Ectodermal cell (in vitro differentiated cells): ENCODE results near the gene MICAL2. TPM values are rescaled to one million over a fixed set of nuclear protein-coding genes. Genes with fewer than 3 reads are reported as not detected.

Experiments used
- H3K27ac ChIP-seq: 2 replicates; pipeline ENCODE4 v1.7.0; 2013; ENCODE audit warnings: mild to moderate bottlenecking, low read depth, low read length; ENCODE audit not compliant: insufficient read depth, poor library complexity, severe bottlenecking
- H3K27me3 ChIP-seq: 2 replicates; pipeline ENCODE4 v1.7.0; 2013; ENCODE audit warnings: mild to moderate bottlenecking, low read length; ENCODE audit not compliant: insufficient read depth, control insufficient read depth, poor library complexity, severe bottlenecking
- H3K36me3 ChIP-seq: one replicate; pipeline ENCODE4 v1.7.0; 2013; ENCODE audit warnings: low read length; ENCODE audit not compliant: control insufficient read depth, insufficient read depth
- H3K4me1 ChIP-seq: one replicate; pipeline ENCODE4 v1.7.0; 2013; ENCODE audit warnings: low read length; ENCODE audit not compliant: control insufficient read depth, insufficient read depth
- H3K4me3 ChIP-seq: 2 replicates; pipeline ENCODE4 v1.7.0; 2013; ENCODE audit warnings: low read depth, low read length, control low read depth; ENCODE audit not compliant: insufficient read depth
- H3K9me3 ChIP-seq: 2 replicates; pipeline ENCODE4 v1.7.0; 2013; ENCODE audit warnings: mild to moderate bottlenecking, low read length, moderate library complexity; ENCODE audit not compliant: control insufficient read depth
- WGBS, 2 experiments: methylation state at CpG; one replicate each; pipeline ENCODE4 v1.1.7; 2013; ENCODE audit warnings: missing lambda C conversion rate in 2 of 2; 5-methylcytosine and 5-hydroxymethylcytosine counted together
- polyA plus RNA-seq, 4 experiments: library from polyadenylated mRNA; stranded (reverse); fragments of 50-300 nt; gene quantifications; one replicate each; pipeline ENCODE4 v1.2.3, GENCODE V29; 2013

Gene MICAL2, protein sequence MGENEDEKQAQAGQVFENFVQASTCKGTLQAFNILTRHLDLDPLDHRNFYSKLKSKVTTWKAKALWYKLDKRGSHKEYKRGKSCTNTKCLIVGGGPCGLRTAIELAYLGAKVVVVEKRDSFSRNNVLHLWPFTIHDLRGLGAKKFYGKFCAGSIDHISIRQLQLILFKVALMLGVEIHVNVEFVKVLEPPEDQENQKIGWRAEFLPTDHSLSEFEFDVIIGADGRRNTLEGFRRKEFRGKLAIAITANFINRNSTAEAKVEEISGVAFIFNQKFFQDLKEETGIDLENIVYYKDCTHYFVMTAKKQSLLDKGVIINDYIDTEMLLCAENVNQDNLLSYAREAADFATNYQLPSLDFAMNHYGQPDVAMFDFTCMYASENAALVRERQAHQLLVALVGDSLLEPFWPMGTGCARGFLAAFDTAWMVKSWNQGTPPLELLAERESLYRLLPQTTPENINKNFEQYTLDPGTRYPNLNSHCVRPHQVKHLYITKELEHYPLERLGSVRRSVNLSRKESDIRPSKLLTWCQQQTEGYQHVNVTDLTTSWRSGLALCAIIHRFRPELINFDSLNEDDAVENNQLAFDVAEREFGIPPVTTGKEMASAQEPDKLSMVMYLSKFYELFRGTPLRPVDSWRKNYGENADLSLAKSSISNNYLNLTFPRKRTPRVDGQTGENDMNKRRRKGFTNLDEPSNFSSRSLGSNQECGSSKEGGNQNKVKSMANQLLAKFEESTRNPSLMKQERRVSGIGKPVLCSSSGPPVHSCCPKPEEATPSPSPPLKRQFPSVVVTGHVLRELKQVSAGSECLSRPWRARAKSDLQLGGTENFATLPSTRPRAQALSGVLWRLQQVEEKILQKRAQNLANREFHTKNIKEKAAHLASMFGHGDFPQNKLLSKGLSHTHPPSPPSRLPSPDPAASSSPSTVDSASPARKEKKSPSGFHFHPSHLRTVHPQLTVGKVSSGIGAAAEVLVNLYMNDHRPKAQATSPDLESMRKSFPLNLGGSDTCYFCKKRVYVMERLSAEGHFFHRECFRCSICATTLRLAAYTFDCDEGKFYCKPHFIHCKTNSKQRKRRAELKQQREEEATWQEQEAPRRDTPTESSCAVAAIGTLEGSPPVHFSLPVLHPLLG
- polyA plus RNA-seq (2013, experiment 1 of 4): 2.8 TPM
- polyA plus RNA-seq (2013, experiment 2 of 4): 2.7 TPM
- 1.7 TPM for polyA plus RNA-seq (2013, experiment 3 of 4)
- polyA plus RNA-seq (2013, experiment 4 of 4): 2.1 TPM

DNA sequence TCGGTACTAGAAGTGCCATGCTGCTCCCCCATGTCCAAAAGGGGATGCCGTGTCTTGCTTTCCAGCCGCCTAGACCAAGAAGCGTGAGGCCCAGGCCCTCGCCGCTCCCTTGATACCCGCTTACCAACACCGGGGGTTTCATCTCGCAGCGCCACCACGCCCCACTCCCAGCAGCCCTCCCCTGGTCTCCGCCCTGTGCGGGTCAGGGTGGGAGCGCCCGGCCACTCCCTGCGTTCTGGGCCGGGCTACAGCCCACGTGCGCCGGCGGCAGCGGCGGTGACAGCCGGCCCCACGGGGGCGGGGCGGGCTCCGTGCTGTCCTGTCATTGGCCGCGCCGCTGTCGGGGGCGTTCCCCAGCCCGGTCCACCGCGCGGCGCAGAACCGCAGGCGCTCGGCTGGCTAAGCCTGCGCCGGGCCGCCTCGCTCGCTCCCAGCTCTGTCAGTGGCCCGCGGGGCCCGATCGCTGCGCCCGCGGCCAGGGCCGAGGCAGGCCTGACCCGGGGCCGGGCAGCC is at the start of gene MICAL2:
Gene MICAL2 (plus strand): TSS at position 390 of the 513 bp plus-strand sequence. CDS start 51,566 bp downstream, outside the sequence.
- Histone ChIP-seq H3K27ac (no peak within 1 kb of the TSS), H3K9me3 (no peaks in the 10 kb centered on the region), H3K4me1 (peaks cover 5% of the 10 kb centered on the region), H3K4me3 (peak within 1 kb of the TSS; percentile 49), H3K27me3 (peaks cover 45% of the 10 kb centered on the region), H3K36me3 (no peaks in the 10 kb centered on the region)
- 0 to 1% methylated on average over 56 of the region's 56 CpGs for WGBS, 2 experiments

DNA sequence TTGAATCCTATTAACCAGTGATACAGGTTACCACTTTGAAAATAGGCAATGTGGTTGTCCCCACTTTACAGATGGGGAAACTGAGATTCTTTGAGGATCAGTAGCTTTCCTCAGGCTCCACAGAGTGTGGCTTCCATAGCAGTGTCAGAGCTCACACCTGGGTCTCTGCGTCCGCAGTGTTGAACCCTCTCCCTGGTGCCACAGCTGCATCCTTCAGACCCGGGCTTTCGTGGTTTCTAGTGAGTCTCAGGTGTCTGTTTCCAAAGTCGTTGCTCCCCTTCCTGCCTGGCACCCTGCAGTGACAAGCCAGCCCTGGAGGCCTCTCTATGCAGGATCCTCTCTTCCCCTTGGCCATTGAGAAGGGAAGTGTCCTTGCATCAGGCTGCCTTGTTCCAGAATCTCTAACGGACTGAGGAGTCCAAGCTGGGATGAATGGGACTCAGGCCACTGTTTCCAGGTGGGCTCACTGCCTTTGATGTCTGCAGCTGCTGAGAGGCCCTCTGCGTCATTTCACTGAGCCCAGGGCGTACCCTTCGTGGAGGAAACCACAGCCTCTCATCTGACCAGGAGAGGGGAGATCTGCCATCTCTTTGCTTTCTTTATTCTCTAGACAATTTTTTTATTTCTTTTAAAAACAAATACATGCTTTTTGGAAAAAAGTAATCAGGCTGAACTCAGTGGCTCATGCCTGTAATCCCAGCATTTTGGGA is 48.4 kb upstream of the MICAL2 start:
- Histone ChIP-seq H3K27me3 (no peaks in the 10 kb centered on the region), H3K4me3 (no peak overlapping the region), H3K9me3 (no peaks in the 10 kb centered on the region), H3K4me1 (peaks cover 11% of the 10 kb centered on the region), H3K27ac (no peak overlapping the region), H3K36me3 (no peaks in the 10 kb centered on the region)
- WGBS, 2 experiments: 82 to 83% methylated on average over 9 of the region's 9 CpGs

DNA sequence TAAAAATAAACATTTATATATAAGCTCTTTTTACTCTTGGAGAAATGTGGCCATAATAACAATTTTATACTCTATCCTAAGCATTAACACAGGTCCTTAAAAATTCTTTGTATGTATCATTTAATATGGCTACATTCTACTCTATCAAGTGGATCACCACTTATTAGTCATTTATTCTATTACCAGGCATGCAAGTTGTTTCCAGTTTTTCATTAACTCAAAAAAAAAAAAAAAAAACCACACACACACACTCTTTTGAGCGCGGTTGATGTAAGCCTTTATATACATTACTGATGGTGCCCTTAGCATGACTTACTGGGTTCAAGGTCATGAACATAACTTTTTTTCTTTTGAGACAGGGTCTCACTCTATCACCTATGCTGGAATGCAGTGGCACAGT is 47.1 kb upstream of the MICAL2 start:
- peaks cover 23% of the 10 kb centered on the region for H3K4me1 ChIP-seq
- no peak overlapping the region for H3K27ac ChIP-seq
- no peak overlapping the region for H3K4me3 ChIP-seq
- no peaks in the 10 kb centered on the region for H3K36me3 ChIP-seq
- H3K27me3 ChIP-seq: no peaks in the 10 kb centered on the region
- no peaks in the 10 kb centered on the region for H3K9me3 ChIP-seq
- 98 to 100% methylated on average over 2 of the region's 2 CpGs for WGBS, 2 experiments

DNA sequence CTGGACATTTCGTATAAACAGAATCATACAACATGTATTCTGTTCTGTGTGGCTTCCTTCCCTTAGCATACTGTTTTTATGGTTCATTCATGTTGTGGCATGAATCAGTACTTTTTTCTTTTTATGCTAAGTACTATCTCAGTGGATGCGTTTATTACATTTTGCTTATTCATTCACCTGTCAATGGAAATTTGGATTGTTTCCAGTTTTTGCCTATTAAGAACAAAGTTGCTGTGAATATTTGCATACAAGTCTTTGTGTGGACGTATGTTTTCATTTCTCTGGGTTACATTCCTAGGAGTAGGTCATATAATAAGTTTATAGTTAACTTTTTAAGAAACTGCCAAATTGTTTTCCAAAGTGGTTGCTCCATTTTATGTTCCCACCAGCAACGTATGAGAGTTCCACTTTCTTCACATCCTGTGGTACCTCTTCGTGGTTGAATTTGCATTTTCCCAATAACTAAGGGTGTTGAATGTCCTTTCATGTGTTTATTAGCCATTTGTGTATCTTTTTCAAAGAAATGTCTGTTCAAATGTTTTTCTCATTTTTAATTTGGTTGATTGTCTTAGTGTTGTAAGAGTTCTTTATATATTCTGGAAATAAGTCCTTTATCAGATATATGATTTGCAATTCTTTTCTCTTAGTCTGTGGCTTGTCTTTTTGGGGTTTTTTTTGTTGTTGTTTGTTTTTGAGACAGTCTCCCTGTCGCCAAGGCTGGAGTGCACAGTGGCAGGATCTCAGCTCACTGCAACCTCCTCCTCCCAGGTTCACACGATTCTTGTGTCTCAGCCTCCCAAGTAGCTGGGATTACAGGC is 46.0 kb upstream of the MICAL2 start:
- peaks cover 25% of the 10 kb centered on the region for H3K4me1 ChIP-seq
- H3K27ac ChIP-seq: no peak overlapping the region
- H3K36me3 ChIP-seq: no peaks in the 10 kb centered on the region
- WGBS, 2 experiments: 91 to 92% methylated on average over 6 to 7 of the region's 7 CpGs
- no peaks in the 10 kb centered on the region for H3K9me3 ChIP-seq
- no peaks in the 10 kb centered on the region for H3K27me3 ChIP-seq
- no peak overlapping the region for H3K4me3 ChIP-seq

DNA sequence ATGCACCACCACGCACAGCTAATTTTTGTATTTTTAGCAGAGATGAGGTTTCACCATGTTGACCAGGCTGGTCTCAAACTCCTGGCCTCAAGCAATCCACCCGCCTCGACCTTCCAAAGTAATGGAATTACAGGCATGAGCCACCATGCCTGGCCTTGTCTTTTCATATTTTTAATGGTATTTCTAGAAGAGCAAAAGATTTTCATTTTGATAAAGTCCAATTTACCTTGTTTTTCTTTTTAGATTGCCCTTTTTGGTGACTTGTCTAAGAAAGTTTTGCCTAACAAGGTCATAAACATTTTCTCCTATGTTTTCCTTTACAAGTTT is 45.5 kb upstream of the MICAL2 start:
- Histone ChIP-seq H3K27ac (no peak overlapping the region), H3K36me3 (no peaks in the 10 kb centered on the region), H3K4me1 (peaks cover 25% of the 10 kb centered on the region), H3K9me3 (no peaks in the 10 kb centered on the region), H3K4me3 (no peak overlapping the region), H3K27me3 (no peaks in the 10 kb centered on the region)
- WGBS, 2 experiments: 95 to 99% methylated on average over 3 of the region's 3 CpGs

DNA sequence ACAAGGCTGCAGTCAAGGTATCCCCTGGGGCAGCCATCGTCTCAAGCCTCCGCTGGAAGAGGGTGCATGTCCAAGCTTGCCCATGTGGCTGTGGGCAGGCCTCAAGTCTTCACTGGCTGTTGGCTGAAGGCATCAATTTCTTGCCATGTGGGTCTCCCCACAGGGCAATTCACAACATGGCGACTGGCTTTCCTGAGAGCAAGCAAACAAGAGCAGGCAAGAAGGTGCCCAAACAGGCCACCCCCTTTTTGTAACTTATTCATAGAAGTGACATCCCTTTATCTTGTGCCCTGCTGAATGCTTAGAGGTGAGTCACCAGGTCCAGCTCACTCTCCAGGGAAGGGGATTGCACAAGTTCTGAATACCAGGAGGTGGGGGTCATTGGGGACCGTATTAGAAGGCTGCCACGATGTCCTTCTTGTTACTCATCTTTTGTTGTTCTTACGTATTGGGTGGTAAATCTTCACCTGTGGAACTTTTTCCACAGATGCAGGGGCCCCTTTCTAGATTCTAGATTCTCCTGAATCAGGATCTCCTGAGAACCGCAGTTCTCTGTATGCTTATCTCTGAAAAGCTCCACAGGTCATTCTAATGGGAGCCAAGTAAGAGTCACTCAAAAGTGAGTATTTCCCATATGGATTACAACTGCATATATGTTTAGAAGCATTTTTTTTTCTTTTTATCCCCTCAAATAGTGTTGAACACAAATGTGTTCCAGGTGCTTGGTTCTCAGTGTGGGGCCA is 44.2 kb upstream of the MICAL2 start:
- Histone ChIP-seq H3K36me3 (no peaks in the 10 kb centered on the region), H3K4me3 (no peak overlapping the region), H3K9me3 (no peaks in the 10 kb centered on the region), H3K27ac (peak overlapping the region; percentile 78), H3K4me1 (peaks cover 25% of the 10 kb centered on the region), H3K27me3 (no peaks in the 10 kb centered on the region)
- 75 to 79% methylated on average over 7 of the region's 7 CpGs for WGBS, 2 experiments

DNA sequence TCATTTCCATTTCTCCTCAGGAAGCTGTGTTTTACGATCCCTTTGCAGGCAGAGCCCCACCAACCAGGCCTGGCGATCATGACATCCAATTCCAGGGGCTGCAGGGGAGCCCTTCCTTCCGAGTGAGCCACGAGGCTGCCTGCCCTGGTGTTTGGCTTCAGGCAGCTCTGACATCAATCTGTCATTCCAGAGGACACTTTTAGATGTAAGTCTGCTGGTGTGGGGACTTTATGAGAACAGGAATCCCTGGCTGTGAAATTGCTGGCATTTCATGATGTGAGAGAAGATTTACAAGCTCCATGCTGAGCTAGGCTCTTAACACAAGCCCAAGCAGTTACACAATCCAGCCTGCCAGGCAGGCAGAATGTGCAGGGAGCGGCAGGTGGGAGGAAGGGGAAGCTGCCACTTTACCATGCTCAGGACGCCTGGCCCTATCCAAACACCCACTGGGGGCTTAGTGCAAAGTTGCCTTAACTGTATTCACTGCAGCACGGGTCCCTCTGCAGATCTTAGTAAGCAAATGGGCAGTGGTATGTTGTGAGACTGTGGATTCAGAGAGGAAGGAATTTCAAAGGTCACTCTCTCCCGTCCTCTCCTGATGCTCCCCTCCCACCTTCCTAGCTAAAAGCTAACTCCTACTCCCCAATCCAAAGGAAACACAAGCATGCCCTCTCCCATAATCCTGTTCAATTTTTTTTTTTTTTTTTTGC is 43.4 kb upstream of the MICAL2 start:
- no peaks in the 10 kb centered on the region for H3K9me3 ChIP-seq
- H3K27ac ChIP-seq: peak overlapping the region; percentile 78
- no peaks in the 10 kb centered on the region for H3K27me3 ChIP-seq
- no peak overlapping the region for H3K4me3 ChIP-seq
- H3K36me3 ChIP-seq: no peaks in the 10 kb centered on the region
- peaks cover 25% of the 10 kb centered on the region for H3K4me1 ChIP-seq
- 8 to 20% methylated on average over 8 of the region's 8 CpGs for WGBS, 2 experiments

DNA sequence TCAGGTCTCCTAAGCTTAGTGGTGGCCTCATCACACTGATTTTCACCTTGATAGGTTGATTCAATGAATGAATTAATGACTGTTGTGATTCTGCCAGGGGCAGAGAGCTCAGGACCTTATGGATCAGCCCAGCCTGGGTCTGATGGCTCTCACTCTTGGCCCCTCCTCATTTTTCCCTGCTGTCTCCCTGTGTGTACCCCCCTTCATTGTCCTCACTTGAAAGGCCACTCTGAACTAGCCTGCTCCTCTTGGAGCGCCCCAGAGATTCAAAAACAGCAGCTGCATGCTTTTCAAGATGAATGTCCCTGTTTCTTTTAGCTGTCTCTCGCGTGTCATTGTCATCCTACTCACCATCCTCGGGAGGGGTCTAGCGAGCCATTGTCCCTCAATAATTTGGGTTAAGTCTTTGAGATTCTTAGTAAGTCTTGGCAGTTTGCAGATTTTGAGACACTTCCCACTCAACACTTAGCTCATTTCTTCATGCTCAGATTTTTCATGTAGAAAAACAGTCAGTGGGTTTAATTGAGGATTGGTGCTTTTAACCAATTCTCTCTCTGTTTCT is 42.5 kb upstream of the MICAL2 start:
- Histone ChIP-seq H3K36me3 (no peaks in the 10 kb centered on the region), H3K9me3 (no peaks in the 10 kb centered on the region), H3K4me1 (peaks cover 25% of the 10 kb centered on the region), H3K4me3 (no peak overlapping the region), H3K27me3 (no peaks in the 10 kb centered on the region), H3K27ac (peak overlapping the region; percentile 78)
- WGBS, 2 experiments: 31 to 43% methylated on average over 4 to 5 of the region's 5 CpGs
